Caco-2 (cell line): Measurements from ENCODE around the gene CLSTN1. TPM values are rescaled to one million over a fixed set of nuclear protein-coding genes. Genes with fewer than 3 reads are reported as not detected.

Experiments
- BruUV-seq: library from RNA; stranded (reverse); fragments of 400-500 nt; replicated peaks from 2 replicates; lab custom pipeline; 2021; lab: Mats Ljungman, UMichigan
- CTCF ChIA-PET: fragments of 300-600 bp; sonication (Branson Sonifier 250); formaldehyde crosslinking; loops from one replicate; lab custom pipeline; 2022; ENCODE audit warnings: antibody characterized with exemption; lab: Charles Lee
- POLR2A ChIA-PET: fragments of 300-600 bp; sonication (Branson Sonifier 250); formaldehyde crosslinking; loops from one replicate; lab custom pipeline; 2022; ENCODE audit warnings: antibody characterized with exemption; lab: Charles Lee
- DNase-seq, 2 experiments: peaks; one replicate each; pipeline versions ENCODE4 v3.0.0 to v3.0.0-alpha.2; 2020 to 2022
- H3K27me3 ChIP-seq: replicated peaks from 2 replicates; pipeline ENCODE4 v1.6.0; 2011; ENCODE audit warnings: low read length; ENCODE audit not compliant: control insufficient read depth, insufficient read depth
- H3K36me3 ChIP-seq: 2 replicates; pipeline ENCODE4 v1.5.1; 2011; ENCODE audit warnings: low read length; ENCODE audit not compliant: control insufficient read depth, insufficient read depth
- H3K4me1 ChIP-seq: fragments of 250-450 bp; sonication (Bioruptor Pico); 2 replicates; pipeline ENCODE4 v1.5.1; 2020; ENCODE audit warnings: mild to moderate bottlenecking
- H3K4me3 ChIP-seq: 2 replicates; pipeline ENCODE4 v1.5.1; 2011; ENCODE audit warnings: low read depth, mild to moderate bottlenecking, control low read depth, low read length
- H3K9me3 ChIP-seq: fragments of 250-450 bp; sonication (Bioruptor Pico); 2 replicates; pipeline ENCODE4 v1.5.1; 2020; ENCODE audit warnings: mild to moderate bottlenecking, moderate library complexity
- H3K27ac Mint-ChIP-seq: one replicate; pipeline ENCODE4 v1.8.0; 2022; ENCODE audit warnings: mixed read lengths; ENCODE audit not compliant: unreplicated experiment
- H3K27me3 Mint-ChIP-seq: one replicate; pipeline ENCODE4 v1.8.0; 2022; ENCODE audit warnings: mixed read lengths; ENCODE audit not compliant: insufficient read depth, unreplicated experiment
- H3K36me3 Mint-ChIP-seq: one replicate; pipeline ENCODE4 v1.8.0; 2022; ENCODE audit warnings: mild to moderate bottlenecking, mixed read lengths; ENCODE audit not compliant: insufficient read depth, unreplicated experiment
- H3K4me1 Mint-ChIP-seq: one replicate; pipeline ENCODE4 v1.8.0; 2022; ENCODE audit warnings: low read depth, mixed read lengths; ENCODE audit not compliant: unreplicated experiment
- H3K4me3 Mint-ChIP-seq: one replicate; pipeline ENCODE4 v1.8.0; 2022; ENCODE audit warnings: mild to moderate bottlenecking, moderate library complexity, mixed read lengths; ENCODE audit not compliant: unreplicated experiment
- H3K9me3 Mint-ChIP-seq: one replicate; pipeline ENCODE4 v1.8.0; 2022; ENCODE audit warnings: mixed read lengths; ENCODE audit not compliant: unreplicated experiment
- CTCF ChIP-seq, 2 experiments: fragments of 200-600 bp in 1 of 2; IDR thresholded peaks; 1 replicate in 1 of 2; 2 replicates in 1 of 2; pipeline versions ENCODE4 v1.5.1 to v1.8.0; 2011 to 2022; ENCODE audit warnings: antibody characterized with exemption in 1 of 2, control low read depth in 1 of 2, inconsistent platforms in 1 of 2, low read depth in 1 of 2, low read length in 1 of 2, mild to moderate bottlenecking in 1 of 2, moderate library complexity in 1 of 2; ENCODE audit not compliant: insufficient read depth in 1 of 2, severe bottlenecking in 1 of 2, unreplicated experiment in 1 of 2
- intact Hi-C: fragments of 100-400 bp; cut with micrococcal nuclease; formaldehyde crosslinking; loops from one replicate; pipeline ENCODE4 v1.10.0; 2022; ENCODE audit not compliant: unreplicated experiment
- total RNA-seq: library from RNA; stranded (reverse); gene quantifications from 2 replicates; pipeline ENCODE4 v1.2.3, GENCODE V29; 2022

CLSTN1 gene
- total RNA-seq, 1 experiment from 2014 or later, result 102 TPM

GRCh38 chr1:9690440-9691107 is 133.2 kb downstream of the CLSTN1 start:
- Mint-ChIP-seq H3K27me3 (peaks cover 18% of the 10 kb centered on the region), H3K4me3 (peak overlapping the region; percentile 72), H3K27ac (peak overlapping the region; percentile 25), H3K9me3 (no peaks in the 10 kb centered on the region), H3K4me1 (peaks cover 7% of the 10 kb centered on the region), H3K36me3 (no peaks in the 10 kb centered on the region)
- H3K4me3 ChIP-seq, result no peak overlapping the region
- no peaks in the 10 kb centered on the region for H3K36me3 ChIP-seq
- TF ChIP-seq CTCF (IDR thresholded peaks at IDR 0.05; ENCODE audit: insufficient read depth in 1 of 2, low read depth in 1 of 2, low read length in 1 of 2, severe bottlenecking in 1 of 2, unreplicated experiment in 1 of 2), result no peak
- BruUV-seq, result no TSS peak
- ChIA-PET POLR2A (no interaction called here), CTCF (no interaction called here)
- no peaks in the 10 kb centered on the region for H3K9me3 ChIP-seq
- peaks cover 3% of the 10 kb centered on the region; the same call in 1 of the 2 replicates for H3K27me3 ChIP-seq
- no peak for DNase-seq
- peaks cover 12% of the 10 kb centered on the region; the same call in 1 of the 2 replicates for H3K4me1 ChIP-seq
- intact Hi-C loops, result loop anchor here (5.0 kb wide), 1 partner anchor 63 kb away; no protein-coding TSS in a partner anchor

GRCh38 chr1:9689971-9690381 is 133.8 kb downstream of the CLSTN1 start:
- H3K36me3 Mint-ChIP-seq, result no peaks in the 10 kb centered on the region
- H3K4me1 Mint-ChIP-seq, result peaks cover 7% of the 10 kb centered on the region
- no peaks in the 10 kb centered on the region for H3K9me3 Mint-ChIP-seq
- Histone ChIP-seq H3K36me3 (no peaks in the 10 kb centered on the region), H3K9me3 (no peaks in the 10 kb centered on the region), H3K4me1 (peaks cover 12% of the 10 kb centered on the region; the same call in 1 of the 2 replicates), H3K27me3 (peaks cover 3% of the 10 kb centered on the region; the same call in 1 of the 2 replicates), H3K4me3 (peak overlapping the region; percentile 47)
- no peak for TF ChIP-seq CTCF (IDR thresholded peaks at IDR 0.05; ENCODE audit: insufficient read depth in 1 of 2, low read depth in 1 of 2, low read length in 1 of 2, severe bottlenecking in 1 of 2, unreplicated experiment in 1 of 2)
- H3K4me3 Mint-ChIP-seq, result peak overlapping the region; percentile 72
- ChIA-PET POLR2A (no interaction called here), CTCF (no interaction called here)
- no TSS peak for BruUV-seq
- intact Hi-C loops, result loop anchor here (5.0 kb wide), 1 partner anchor 63 kb away; no protein-coding TSS in a partner anchor
- peaks cover 16% of the 10 kb centered on the region for H3K27me3 Mint-ChIP-seq
- peak overlapping the region; percentile 25 for H3K27ac Mint-ChIP-seq
- DNase-seq, result peak in 1 of 2 experiments; percentile 24

GRCh38 chr1:9689011-9689706 is 134.6 kb downstream of the CLSTN1 start:
- ChIA-PET CTCF (no interaction called here), POLR2A (no interaction called here)
- no peaks in the 10 kb centered on the region for H3K9me3 Mint-ChIP-seq
- Histone ChIP-seq H3K4me3 (peak overlapping the region; percentile 58), H3K27me3 (peaks cover 3% of the 10 kb centered on the region; the same call in 1 of the 2 replicates), H3K9me3 (no peaks in the 10 kb centered on the region), H3K36me3 (no peaks in the 10 kb centered on the region), H3K4me1 (peaks cover 12% of the 10 kb centered on the region; the same call in 1 of the 2 replicates)
- H3K27ac Mint-ChIP-seq, result no peak overlapping the region
- no TSS peak for BruUV-seq
- peaks cover 12% of the 10 kb centered on the region for H3K27me3 Mint-ChIP-seq
- H3K4me1 Mint-ChIP-seq, result peaks cover 7% of the 10 kb centered on the region
- peak; percentile 79 to 87 for DNase-seq
- no peaks in the 10 kb centered on the region for H3K36me3 Mint-ChIP-seq
- no peak for TF ChIP-seq CTCF (IDR thresholded peaks at IDR 0.05; ENCODE audit: insufficient read depth in 1 of 2, low read depth in 1 of 2, low read length in 1 of 2, severe bottlenecking in 1 of 2, unreplicated experiment in 1 of 2)
- intact Hi-C loops, result no loop called here
- peak overlapping the region; percentile 78 for H3K4me3 Mint-ChIP-seq
